ENCODE results near the gene AMACR.

GRCh38 chr5:33978306-33978705, 29.5 kb downstream of the AMACR start:
- TF ChIP-seq SPEN (CRISPR knock-in tag; IDR thresholded peaks at IDR 0.05; ENCODE audit: low read depth): no peak
- TF ChIP-seq EP300 (IDR thresholded peaks at IDR 0.05; ENCODE audit: low read depth in 2 of 2, low read length in 2 of 2): no peak
- no peak for TF ChIP-seq EP300 (CRISPR knock-in tag; IDR thresholded peaks at IDR 0.05; ENCODE audit: borderline replicate concordance)
- no peak for TF ChIP-seq JUND (CRISPR knock-in tag; IDR thresholded peaks at IDR 0.05)
- no peak for TF ChIP-seq CTCF (CRISPR knock-in tag; IDR thresholded peaks at IDR 0.05)
- no peak for TF ChIP-seq ZBTB7A (CRISPR knock-in tag; IDR thresholded peaks at IDR 0.05)
- TF ChIP-seq, protein P1, sequence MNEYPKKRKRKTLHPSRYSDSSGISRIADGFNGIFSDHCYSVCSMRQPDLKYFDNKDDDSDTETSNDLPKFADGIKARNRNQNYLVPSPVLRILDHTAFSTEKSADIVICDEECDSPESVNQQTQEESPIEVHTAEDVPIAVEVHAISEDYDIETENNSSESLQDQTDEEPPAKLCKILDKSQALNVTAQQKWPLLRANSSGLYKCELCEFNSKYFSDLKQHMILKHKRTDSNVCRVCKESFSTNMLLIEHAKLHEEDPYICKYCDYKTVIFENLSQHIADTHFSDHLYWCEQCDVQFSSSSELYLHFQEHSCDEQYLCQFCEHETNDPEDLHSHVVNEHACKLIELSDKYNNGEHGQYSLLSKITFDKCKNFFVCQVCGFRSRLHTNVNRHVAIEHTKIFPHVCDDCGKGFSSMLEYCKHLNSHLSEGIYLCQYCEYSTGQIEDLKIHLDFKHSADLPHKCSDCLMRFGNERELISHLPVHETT (CRISPR knock-in tag; conservative IDR thresholded peaks at IDR 0.05): no peak
